GM12874 (cell line): ENCODE data around the gene NBEA.

Experiments used
- TF ChIP-seq, protein P1 (sequence below): IDR thresholded peaks from 2 replicates; pipeline ENCODE4 v1.5.1; 2011; ENCODE audit warnings: low read depth, mild to moderate bottlenecking, control low read depth, low read length, moderate library complexity; ENCODE audit not compliant: insufficient read depth

The NBEA gene

DNA sequence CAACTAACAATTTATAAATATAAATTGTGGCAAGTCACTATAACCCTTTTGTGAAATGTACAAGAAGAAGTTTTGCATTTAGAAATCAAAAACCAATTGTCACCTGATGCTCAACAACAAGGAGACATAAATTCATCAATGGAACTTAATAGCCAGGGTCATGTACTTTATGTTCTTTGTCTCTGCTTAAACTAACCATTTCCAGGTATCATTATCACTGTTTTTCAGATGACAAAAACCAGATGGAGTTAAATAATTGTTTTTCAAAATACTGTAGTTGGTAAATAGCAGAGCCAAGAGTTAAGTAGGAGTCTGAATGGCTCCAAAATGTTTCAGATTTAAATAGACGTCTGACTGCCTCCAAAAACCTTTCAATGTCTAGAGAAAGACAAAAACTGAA, 606.7 kb downstream of the NBEA start:
- TF ChIP-seq, protein P1, sequence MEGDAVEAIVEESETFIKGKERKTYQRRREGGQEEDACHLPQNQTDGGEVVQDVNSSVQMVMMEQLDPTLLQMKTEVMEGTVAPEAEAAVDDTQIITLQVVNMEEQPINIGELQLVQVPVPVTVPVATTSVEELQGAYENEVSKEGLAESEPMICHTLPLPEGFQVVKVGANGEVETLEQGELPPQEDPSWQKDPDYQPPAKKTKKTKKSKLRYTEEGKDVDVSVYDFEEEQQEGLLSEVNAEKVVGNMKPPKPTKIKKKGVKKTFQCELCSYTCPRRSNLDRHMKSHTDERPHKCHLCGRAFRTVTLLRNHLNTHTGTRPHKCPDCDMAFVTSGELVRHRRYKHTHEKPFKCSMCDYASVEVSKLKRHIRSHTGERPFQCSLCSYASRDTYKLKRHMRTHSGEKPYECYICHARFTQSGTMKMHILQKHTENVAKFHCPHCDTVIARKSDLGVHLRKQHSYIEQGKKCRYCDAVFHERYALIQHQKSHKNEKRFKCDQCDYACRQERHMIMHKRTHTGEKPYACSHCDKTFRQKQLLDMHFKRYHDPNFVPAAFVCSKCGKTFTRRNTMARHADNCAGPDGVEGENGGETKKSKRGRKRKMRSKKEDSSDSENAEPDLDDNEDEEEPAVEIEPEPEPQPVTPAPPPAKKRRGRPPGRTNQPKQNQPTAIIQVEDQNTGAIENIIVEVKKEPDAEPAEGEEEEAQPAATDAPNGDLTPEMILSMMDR = no peak

DNA sequence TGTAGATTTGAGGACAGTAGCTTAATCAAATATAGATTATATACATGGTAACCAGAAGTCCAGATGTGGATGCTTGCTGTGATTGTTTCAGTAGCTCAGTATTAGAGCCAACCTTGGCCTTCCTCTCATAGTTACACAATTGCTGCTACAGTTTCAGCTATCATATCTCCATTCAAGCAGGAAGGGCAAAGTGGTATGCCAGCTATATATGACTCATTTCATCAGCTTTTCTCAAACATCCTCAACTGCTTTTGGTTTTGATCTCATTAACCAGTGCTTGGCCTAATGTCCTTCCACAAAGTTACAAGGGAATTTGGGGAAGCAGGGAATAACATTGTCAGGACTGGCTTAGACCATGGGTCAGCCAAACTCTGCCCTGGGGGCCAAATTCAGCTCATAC, 607.4 kb downstream of the NBEA start:
- TF ChIP-seq, protein P1 = no peak

DNA sequence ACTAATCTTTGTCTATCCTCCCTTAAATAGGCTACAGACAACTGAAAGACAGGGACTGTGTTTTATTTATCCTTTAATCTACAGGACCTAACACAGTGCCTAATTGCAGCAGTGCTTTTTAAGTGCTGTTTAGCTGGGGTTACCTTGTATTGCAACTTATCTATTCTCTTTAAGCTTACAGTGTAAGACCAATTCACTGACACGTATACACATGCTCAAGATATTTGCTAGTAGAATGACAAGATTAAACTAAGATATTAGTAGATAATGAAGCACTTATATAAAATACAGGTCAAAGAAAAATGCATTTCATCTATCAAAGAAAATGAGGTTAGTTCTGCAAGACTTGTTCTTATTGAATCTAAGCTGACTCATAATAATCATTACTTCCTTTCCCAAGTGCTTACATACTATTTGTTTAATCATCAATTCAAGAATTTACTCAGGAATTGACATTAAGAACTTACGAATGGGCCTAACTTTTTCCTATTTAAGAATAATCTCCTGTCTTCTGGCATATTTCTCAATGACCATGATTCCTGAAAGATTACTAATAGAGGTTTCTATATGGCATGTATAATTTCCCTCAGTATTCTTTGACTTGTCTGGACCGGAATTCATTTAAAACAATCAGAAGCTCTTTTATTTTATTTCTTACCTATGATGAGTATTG, 610.2 kb downstream of the NBEA start:
- TF ChIP-seq, protein P1 = no peak

DNA sequence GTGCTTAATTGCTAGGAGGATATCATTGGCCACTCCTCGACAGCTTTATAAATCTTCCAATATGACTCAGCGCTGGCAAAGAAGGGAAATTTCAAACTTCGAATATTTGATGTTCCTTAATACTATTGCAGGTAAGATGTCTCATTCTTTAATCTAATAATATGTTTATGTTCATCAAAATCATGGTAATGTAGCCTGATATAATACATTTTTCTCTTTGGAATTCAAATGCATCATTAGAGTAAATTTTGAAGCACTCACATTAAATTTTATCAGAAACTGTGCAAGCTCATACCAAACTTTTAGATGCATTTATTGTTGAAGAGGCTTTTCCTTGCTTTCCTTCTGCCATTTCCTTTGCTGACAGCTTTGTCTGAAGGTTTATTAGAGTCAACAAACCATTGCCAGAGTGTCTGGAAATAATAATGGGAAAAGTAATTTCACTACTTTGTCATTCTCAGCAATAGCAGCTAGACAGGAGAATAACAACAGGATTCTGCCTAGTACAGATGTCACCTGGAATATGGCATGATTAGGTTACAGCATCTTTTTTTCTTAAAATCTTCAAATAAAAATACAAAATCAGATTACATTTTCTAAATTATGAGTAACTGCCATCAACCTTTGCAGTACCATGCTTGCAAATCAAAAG, 613.0 kb downstream of the NBEA start:
- TF ChIP-seq, protein P1 = no peak

DNA sequence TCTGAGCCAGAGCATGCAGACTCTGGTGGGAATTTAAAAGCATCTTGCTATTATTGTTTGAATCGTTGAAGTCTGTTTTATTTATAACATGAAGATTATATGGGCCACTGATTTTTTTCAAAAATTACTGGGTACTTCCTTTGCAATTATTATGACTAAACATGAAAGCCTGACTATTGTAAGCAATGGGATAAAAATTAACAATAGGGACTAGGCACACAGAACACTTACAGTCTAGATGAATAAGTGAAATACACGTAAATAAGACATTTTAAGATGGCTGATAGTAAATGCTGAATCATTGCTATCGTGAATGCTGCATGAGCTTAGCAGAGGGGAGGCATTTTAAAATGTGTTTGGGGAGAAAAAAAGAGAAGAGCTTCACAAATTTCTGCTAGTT, 615.4 kb downstream of the NBEA start:
- TF ChIP-seq, protein P1 = no peak

DNA sequence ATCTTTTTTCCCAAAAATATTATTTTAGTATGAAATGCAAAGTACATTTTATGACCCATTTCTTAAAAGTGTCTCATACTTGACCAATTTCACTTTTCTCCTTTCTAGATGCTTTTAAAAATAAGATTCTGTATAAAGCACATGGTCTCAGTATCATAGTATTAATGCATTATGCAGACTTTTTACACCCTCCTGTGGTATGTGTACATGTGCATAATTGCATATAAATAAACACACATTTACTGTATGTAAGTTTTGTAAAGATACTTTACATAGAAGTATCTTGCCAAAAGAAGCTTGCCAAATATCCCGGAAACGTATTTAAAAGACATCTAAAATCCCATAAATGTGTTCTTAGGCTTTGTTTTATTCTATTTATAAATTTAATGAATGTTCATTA, 619.5 kb downstream of the NBEA start:
- TF ChIP-seq, protein P1 = no peak

DNA sequence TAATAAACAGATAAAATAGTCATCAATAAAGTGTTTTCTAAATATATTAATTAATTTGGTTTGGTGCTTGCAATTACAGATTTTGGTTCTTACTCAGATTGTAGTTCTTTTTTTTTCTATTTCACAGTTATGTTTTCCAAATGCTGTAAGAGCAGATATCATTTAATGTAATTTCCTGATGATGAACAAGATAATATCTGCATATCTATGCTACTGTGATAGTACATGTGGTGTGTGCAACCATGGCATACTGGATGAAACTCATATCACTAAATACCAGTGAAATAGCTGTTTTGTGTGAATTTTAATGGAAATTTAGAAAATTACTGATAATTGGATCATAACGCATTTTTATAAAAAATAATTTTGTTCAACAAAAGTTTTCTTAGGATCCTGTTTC, 623.2 kb downstream of the NBEA start:
- TF ChIP-seq, protein P1 = no peak
